Epithelial cell of esophagus (primary cell): ENCODE data around the gene DCXR.

Experiments used
- DNase-seq: peaks from one replicate; pipeline ENCODE4 v3.0.0; 2010; ENCODE audit warnings: low read depth
- H3K4me3 ChIP-seq: 2 replicates; pipeline ENCODE4 v1.5.1; 2011; ENCODE audit warnings: mild to moderate bottlenecking, low read length, control low read depth
- CTCF ChIP-seq: IDR thresholded peaks from 2 replicates; pipeline ENCODE4 v1.5.1; 2011; ENCODE audit warnings: low read depth, mild to moderate bottlenecking, low read length, control low read depth, inconsistent platforms; ENCODE audit not compliant: insufficient read depth; ENCODE audit errors: missing control alignments

DCXR gene

GRCh38 chr17:82009413-82009812 is 28.1 kb downstream of the DCXR start:
- TF ChIP-seq CTCF = no peak
- no peak for DNase-seq
- no peak overlapping the region for H3K4me3 ChIP-seq

- DNase-seq = no peak
- no peak overlapping the region for H3K4me3 ChIP-seq
- TF ChIP-seq CTCF = no peak
These were observed 28.5 kb downstream of the DCXR start for GRCh38 chr17:82008941-82009405.

GRCh38 chr17:82008258-82008940 is 29.1 kb downstream of the DCXR start:
- no peak for DNase-seq
- no peak overlapping the region for H3K4me3 ChIP-seq
- no peak for TF ChIP-seq CTCF

GRCh38 chr17:82007495-82008257 is 29.8 kb downstream of the DCXR start:
- DNase-seq = no peak
- TF ChIP-seq CTCF = no peak
- H3K4me3 ChIP-seq = no peak overlapping the region

- no peak for TF ChIP-seq CTCF
- DNase-seq = no peak
- no peak overlapping the region for H3K4me3 ChIP-seq
These were observed 30.3 kb downstream of the DCXR start for GRCh38 chr17:82007228-82007494.

GRCh38 chr17:82006468-82007227 is 30.8 kb downstream of the DCXR start:
- DNase-seq = peak; percentile 50
- TF ChIP-seq CTCF = no peak
- no peak overlapping the region for H3K4me3 ChIP-seq
